H1 (cell line): ENCODE results near the gene DPF3. TPM values are rescaled to one million over a fixed set of nuclear protein-coding genes. Genes with fewer than 3 reads are reported as not detected.

Experiments used
- ASH2L ChIP-seq: fragments of 200-600, 300-600 bp; sonication (generic); IDR thresholded peaks from one replicate; pipeline ENCODE4 v1.7.1; 2017; ENCODE audit warnings: low read length
- ATF2 ChIP-seq: IDR thresholded peaks from 2 replicates; pipeline ENCODE4 v1.6.1; 2012; ENCODE audit warnings: low read length, inconsistent platforms
- BCL11A ChIP-seq, 2 experiments: IDR thresholded peaks; one replicate each; pipeline ENCODE4 v1.6.1; 2011; ENCODE audit warnings: low read depth in 2 of 2, low read length in 2 of 2, mild to moderate bottlenecking in 2 of 2
- BRCA1 ChIP-seq: IDR thresholded peaks from 2 replicates; pipeline ENCODE4 v1.6.1; 2012; ENCODE audit warnings: low read depth, low read length, improper control_type of control experiment
- CBX5 ChIP-seq: fragments of 300-800, 300-1000 bp; sonication (generic); IDR thresholded peaks from 2 replicates; pipeline ENCODE4 v1.7.1; 2016; ENCODE audit warnings: antibody characterized with exemption, low read length, low read depth
- CHD1 ChIP-seq: IDR thresholded peaks from 2 replicates; pipeline ENCODE4 v1.6.1; 2012; ENCODE audit warnings: low read depth, low read length, improper control_type of control experiment
- EZH2 ChIP-seq: fragments of 200-600 bp; sonication (generic); IDR thresholded peaks from 2 replicates; pipeline ENCODE4 v1.7.1; 2012; ENCODE audit warnings: low read depth, mild to moderate bottlenecking, moderate library complexity, low read length, inconsistent platforms; ENCODE audit not compliant: severe bottlenecking
- GABPA ChIP-seq: IDR thresholded peaks from 2 replicates; pipeline ENCODE4 v1.6.1; 2011; ENCODE audit warnings: mild to moderate bottlenecking, low read length, moderate library complexity, borderline replicate concordance; ENCODE audit not compliant: insufficient read depth
- HDAC6 ChIP-seq: IDR thresholded peaks from one replicate; pipeline ENCODE4 v1.7.1; 2012; ENCODE audit warnings: low read depth, mild to moderate bottlenecking, inconsistent platforms, low read length, moderate library complexity
- NANOG ChIP-seq: IDR thresholded peaks from 2 replicates; pipeline ENCODE4 v1.6.1; 2011; ENCODE audit warnings: low read length, low read depth, mild to moderate bottlenecking, inconsistent platforms; ENCODE audit not compliant: insufficient read depth, poor library complexity, severe bottlenecking
- POLR2A ChIP-seq, 2 experiments: IDR thresholded peaks; 1 replicate in 1 of 2; 2 replicates in 1 of 2; pipeline ENCODE4 v1.6.1; 2011; ENCODE audit warnings: low read depth in 2 of 2, low read length in 2 of 2, mild to moderate bottlenecking in 2 of 2; ENCODE audit errors: control extremely low read depth in 1 of 2
- RAD21 ChIP-seq, 2 experiments: IDR thresholded peaks in 1 of 2; conservative IDR thresholded peaks in 1 of 2; 2 replicates each; pipeline ENCODE4 v1.6.1; 2011; ENCODE audit warnings: low read depth in 2 of 2, low read length in 2 of 2, improper control_type of control experiment in 1 of 2, inconsistent platforms in 1 of 2, mild to moderate bottlenecking in 1 of 2, moderate library complexity in 1 of 2
- RNF2 ChIP-seq: fragments of 200-900, 300-1000 bp; sonication (generic); IDR thresholded peaks from 2 replicates; pipeline ENCODE4 v1.7.1; 2016; ENCODE audit warnings: borderline replicate concordance, low read depth, mild to moderate bottlenecking, antibody characterized with exemption, low read length; ENCODE audit not compliant: poor library complexity, severe bottlenecking; ENCODE audit errors: missing control alignments
- RXRA ChIP-seq: IDR thresholded peaks from 2 replicates; pipeline ENCODE4 v1.6.1; 2011; ENCODE audit warnings: low read depth, mild to moderate bottlenecking, low read length, moderate library complexity; ENCODE audit not compliant: insufficient read depth
- SAP30 ChIP-seq: fragments of 300-600 bp; sonication (generic); IDR thresholded peaks from 2 replicates; pipeline ENCODE4 v1.7.1; 2012; ENCODE audit warnings: low read length, moderate library complexity, mild to moderate bottlenecking, inconsistent platforms; ENCODE audit not compliant: insufficient read depth, insufficient replicate concordance
- SIN3A ChIP-seq, 2 experiments: IDR thresholded peaks in 1 of 2; conservative IDR thresholded peaks in 1 of 2; 2 replicates each; pipeline ENCODE4 v1.6.1; 2011 to 2012; ENCODE audit warnings: low read length in 2 of 2, improper control_type of control experiment in 1 of 2, low read depth in 1 of 2, mild to moderate bottlenecking in 1 of 2
- SIRT6 ChIP-seq: IDR thresholded peaks from one replicate; pipeline ENCODE4 v1.7.1; 2012; ENCODE audit warnings: low read length, inconsistent platforms
- SP2 ChIP-seq: IDR thresholded peaks from 2 replicates; pipeline ENCODE4 v1.6.1; 2012; ENCODE audit warnings: mild to moderate bottlenecking, low read length, inconsistent platforms
- SP4 ChIP-seq: IDR thresholded peaks from 2 replicates; pipeline ENCODE4 v1.6.1; 2012; ENCODE audit warnings: low read length, inconsistent platforms
- SRF ChIP-seq: IDR thresholded peaks from 2 replicates; pipeline ENCODE4 v1.6.1; 2011; ENCODE audit warnings: mild to moderate bottlenecking, low read depth, low read length, moderate library complexity
- TBP ChIP-seq: IDR thresholded peaks from 2 replicates; pipeline ENCODE4 v1.6.1; 2011; ENCODE audit warnings: low read depth, low read length, improper control_type of control experiment
- ZNF274 ChIP-seq: IDR thresholded peaks from 2 replicates; pipeline ENCODE4 v1.7.0; 2012; ENCODE audit warnings: low read length, borderline replicate concordance; ENCODE audit errors: extremely low read depth
- polyA plus RNA-seq, 7 experiments: library from polyadenylated mRNA; depleted of rRNA in 3 of 7; stranded (reverse) in 5 of 7; unstranded in 2 of 7; fragments of >200 nt in 5 of 7; fragments of 200-250 nt in 2 of 7; gene quantifications; 1 replicate in 5 of 7; 2 replicates in 1 of 7; 4 replicates in 1 of 7; pipeline versions ENCODE4 v1.2.1 to v1.2.3, GENCODE V29; 2011 to 2013; ENCODE audit warnings: missing spikeins in 2 of 7, mixed read lengths in 2 of 7
- total RNA-seq: library from RNA; stranded (reverse); fragmentation: NEBNext Ultra II Directional; extraction: Animal tissue kit (Norgen Biotek cat#: 25700); gene quantifications from 2 replicates; pipeline ENCODE4 v1.2.1, GENCODE V29; 2021

Gene DPF3
- total and polyA plus RNA-seq, 2 of the 8 experiments (the other 6 are each of a cell fraction or from before 2014, with no cell fraction given) = 0.19 TPM; not detected in 1

- TF ChIP-seq ATF2 = no peak
- no peak for TF ChIP-seq CHD1
- TF ChIP-seq HDAC6 = no peak
- peak; percentile 65 for TF ChIP-seq RNF2
- 0 out of 2 replicates have a peak, but pooled peaks have one; percentile 9 for TF ChIP-seq TBP
- no peak for TF ChIP-seq BCL11A (IDR thresholded peaks at IDR 0.05; ENCODE audit: low read depth in 2 of 2, low read length in 2 of 2)
- no peak for TF ChIP-seq NANOG
- TF ChIP-seq CBX5 = no peak
- no peak for TF ChIP-seq RAD21 (IDR thresholded peaks at IDR 0.05 in 1 of 2, conservative IDR thresholded peaks at IDR 0.05 in 1 of 2; ENCODE audit: low read depth in 2 of 2, low read length in 2 of 2)
- TF ChIP-seq EZH2 = peak; percentile 91
- no peak for TF ChIP-seq ASH2L
- no peak for TF ChIP-seq SP2
- TF ChIP-seq SRF = no peak
- no peak for TF ChIP-seq BRCA1
- no peak for TF ChIP-seq SIRT6
- TF ChIP-seq SP4 = no peak
- no peak for TF ChIP-seq SAP30
- TF ChIP-seq POLR2A (IDR thresholded peaks at IDR 0.05; ENCODE audit: control extremely low read depth in 1 of 2, low read depth in 2 of 2, low read length in 2 of 2) = no peak
- no peak for TF ChIP-seq GABPA
- TF ChIP-seq RXRA = no peak
- TF ChIP-seq ZNF274 = no peak
- no peak for TF ChIP-seq SIN3A (conservative IDR thresholded peaks at IDR 0.05 in 1 of 2, IDR thresholded peaks at IDR 0.05 in 1 of 2; ENCODE audit: low read depth in 1 of 2, low read length in 2 of 2)
Observed at GRCh38 chr14:72892879-72893635, 844 bp downstream of the DPF3 start (continued).
